ENCODE data around the gene MELTF.

The MELTF gene

DNA sequence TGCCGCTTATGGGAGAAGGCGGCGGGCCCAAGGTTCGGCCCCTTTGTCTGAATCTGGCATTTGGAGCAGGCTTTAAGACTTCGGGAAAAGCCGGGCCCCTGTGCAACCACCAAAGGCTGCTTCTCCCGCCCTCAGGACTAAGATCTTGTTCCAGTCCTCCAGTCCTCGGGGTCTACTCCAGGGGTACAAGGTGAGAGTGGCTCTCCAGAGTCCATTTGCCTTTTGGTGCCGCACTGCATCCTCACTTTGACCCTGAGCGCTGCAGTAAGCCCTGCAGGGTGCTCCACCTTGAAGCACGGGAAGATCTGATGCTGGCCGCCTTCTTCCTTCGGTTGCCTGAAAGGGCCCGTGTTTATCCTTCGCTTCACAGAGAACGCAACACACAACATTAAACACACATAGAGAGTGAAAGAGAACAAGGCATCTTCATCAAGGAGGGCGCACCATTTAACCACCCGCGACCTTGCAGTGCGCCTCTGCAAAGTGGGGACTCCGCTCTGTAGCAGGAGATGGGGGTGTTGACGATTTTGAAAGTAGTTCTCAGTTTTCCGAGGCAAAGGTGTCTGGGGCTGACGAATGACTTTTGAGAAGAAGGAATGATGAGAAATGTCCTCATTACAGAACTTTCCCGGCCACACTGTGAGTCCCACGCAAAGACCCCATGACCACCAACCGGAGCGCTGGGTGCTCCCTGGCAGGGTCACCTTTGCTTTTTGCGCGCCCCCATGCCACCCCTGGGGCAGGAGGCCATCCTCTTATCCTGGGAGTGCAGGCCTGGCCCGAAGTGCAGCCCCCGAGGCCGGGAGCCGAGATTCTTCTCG is 62.0 kb downstream of the MELTF start:
- no peak for DNase-seq

DNA sequence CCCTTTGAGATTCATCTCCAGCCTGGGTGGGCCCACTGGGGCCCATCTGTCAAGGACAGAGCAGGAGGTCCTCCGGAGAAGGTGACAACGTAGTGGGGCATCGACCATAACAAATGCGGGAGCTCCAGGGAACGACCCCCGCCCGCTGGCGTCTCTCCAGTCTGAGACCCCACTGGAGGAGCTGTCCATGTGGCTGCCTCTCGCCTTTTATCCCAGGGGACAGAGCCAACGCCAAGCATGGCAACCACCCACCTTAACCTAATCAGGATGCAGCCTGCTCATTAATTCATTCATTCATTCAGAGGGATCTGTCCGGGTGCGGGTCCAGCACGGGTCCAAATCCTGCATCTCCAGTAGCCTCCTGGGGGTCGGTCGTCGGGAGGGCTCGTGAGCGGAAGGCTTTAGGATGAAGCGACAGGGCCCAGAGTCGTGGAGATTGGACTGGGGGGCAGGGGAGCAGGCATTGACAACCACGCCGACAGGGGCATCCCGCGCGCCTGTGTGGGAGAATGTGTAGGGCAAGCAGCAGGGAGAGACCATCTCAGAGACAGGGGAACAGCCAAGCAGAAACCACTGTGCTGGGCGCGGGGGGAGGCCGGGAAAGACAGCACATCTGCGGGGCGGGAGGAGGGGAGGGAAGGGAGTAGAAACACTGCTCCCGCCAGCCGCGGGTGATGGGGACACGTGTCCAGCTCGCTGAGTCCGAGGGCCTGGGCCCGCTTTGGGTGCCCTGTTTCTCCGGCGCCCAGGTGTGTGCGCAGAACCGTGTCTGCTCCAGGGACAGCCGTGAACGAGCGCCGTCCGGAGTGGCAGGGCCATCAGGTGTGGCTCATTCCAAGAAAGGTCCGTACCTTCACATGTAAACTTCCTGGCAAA is 62.9 kb downstream of the MELTF start:
- DNase-seq, result no peak

DNA sequence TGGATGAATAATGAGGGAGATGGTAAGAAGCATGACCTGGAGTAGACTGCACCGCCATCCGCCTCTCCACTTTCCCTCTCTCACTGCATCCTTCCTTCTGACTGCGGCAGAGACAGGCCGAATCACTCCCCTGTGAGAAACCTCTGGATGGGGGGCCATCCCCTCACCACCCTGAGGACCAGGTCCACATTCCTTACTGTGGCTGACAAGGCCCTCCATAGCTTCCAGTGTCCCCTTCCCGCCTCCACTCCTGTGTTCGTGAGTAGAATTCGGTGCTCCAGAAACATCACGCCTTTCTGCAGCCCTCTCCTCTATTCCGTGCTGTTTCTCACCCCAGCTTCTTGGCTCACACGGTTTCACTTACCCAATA is 63.8 kb downstream of the MELTF start:
- no peak for DNase-seq

DNA sequence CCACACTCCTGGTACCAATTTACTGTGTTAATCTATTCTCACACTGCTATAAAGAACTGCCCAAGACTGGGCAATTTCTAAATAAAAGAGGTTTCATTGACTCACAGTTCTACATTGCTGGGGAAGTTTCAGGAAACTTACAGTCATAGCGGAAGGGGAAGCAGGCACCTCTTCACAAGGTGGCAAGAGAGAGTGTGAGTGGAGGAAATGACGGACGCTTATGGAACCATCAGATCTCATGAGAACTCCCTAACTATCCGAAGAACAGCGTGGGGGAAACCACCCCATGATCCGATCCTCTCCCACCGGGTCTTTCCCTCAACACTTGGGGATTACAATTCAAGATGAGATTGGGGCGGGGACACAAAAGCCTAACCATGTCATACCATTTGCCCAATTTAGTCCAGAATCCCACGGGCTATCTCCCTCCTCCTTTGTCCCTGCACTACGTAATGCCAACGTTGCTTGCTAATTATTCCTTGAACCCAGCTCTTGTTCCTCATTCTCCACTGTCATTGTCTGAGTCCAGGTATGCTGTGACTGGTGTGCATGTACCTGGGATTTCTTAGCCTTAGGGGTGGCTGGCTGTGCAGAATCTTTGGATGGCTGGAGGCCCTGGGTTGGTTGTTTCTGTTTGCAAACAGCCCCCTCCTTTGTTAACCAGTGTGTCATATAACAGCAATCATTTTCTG is 64.4 kb downstream of the MELTF start:
- no peak for DNase-seq

DNA sequence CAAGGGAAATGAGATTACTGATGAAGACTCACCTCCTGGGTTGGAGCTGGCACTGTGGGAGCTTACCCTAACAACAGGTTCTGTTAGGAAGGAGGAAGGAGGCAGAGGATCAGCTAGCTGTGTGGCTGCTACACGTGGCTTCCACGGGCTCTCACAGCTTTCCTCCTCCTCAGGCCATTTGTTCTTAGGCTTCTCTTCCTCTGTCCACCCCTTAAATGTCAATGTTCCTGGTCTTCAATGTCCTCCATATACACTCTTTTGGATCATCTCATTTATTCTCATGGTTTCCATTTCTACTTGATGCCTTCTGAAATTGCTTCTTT is 66.0 kb downstream of the MELTF start:
- DNase-seq, result no peak

DNA sequence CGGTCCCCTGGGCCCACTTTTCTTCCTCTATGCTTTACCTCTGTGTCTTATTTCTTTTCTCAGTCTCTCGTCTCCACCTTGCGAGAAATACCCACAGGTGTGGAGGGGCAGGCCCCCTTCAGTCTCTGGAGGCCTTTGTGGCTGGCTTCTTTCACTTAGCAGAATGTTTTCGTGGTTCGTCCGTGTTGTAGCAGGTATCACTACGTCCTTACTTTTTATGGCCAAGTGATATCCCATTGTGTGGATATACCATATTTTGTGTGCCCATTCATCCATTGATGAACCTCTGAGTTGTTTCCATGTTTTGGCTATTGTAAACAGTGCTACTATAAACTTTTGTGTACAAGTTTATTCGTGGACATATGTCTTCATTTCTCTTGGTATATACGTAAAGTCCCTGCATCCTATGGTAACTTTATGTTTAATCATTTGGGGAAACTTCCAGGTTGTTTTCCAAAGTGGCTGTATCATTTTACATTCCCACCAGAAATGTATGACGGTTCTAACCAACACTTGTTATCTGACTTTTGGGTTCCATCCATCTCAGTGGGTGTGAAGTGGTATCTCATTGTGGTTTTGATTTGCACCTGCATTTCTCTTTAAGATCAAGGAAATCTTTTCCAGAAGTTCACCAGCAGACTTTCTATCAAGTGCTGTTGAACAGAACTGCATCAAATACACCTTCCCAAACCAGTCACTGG is 66.5 kb downstream of the MELTF start:
- no peak for DNase-seq

DNA sequence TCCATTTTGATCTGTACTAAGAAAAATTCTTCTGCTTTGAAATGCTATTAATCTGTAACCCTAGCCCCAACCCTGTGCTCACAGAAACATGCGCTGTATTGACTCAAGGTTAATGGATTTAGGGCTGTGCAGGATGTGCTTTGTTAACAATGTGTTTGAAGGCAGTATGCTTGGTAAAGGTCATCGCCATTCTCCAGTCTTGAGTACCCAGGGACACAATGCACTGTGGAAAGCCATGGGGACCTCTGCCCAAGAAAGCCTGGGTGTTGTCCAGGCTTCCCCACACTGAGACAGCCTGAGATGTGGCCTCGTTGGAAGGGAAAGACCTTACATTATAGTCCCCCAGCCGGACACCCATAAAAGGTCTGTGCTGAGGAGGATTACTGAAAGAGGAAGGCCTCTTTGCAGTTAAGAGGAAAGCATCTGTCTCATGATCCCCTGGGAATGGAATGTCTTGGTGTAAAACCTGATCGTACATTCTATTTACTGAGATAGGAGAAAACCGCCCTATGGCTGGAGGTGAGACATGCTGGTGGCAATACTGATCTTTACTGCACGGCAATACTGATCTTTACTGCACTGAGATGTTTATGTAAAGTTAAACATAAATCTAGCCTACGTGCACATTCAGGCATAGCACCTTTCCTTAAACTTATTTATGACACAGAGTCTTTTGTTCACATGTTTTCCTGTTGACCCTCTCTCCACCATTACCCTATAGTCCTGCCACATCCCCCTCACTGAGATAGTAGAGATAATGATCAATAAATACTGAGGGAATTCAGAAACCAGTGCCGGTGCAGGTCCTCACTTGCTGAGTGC is 67.3 kb downstream of the MELTF start:
- DNase-seq, result no peak

DNA sequence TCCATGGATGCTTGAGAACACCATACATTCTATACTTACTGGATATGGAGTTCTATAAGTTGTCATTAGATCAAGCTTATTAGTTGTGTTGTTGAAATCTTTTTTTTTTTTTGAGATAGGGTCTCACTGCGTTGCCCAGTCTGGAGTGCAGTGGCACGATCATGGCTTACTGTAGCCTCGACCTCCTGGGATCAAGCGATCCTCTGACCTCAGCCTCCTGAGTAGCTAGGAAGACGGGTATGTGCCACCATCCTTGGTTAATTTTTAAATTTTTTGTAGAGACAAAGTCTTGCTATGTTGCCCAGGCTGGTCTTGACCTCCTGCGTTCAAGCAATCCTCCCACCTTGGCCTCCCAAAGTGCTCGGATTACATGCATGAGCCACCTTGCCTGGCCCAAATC is 74.8 kb downstream of the MELTF start:
- DNase-seq, result no peak

Measured in inflammatory macrophage treated with lipopolysaccharide for 4 hours (primary cell).